Upper lobe of right lung (tissue), 1 donor: Measurements from ENCODE around the gene UNC5B. TPM values are rescaled to one million over a fixed set of nuclear protein-coding genes. Genes with fewer than 3 reads are reported as not detected.

Experiments used
- ATAC-seq: fragments of 200-7000 bp; cut with Tn5 transposase; one replicate; pipeline ENCODE4 v1.9.1; 2020; ENCODE audit warnings: mild to moderate bottlenecking, moderate library complexity
- DNase-seq: peaks from one replicate; pipeline ENCODE4 v3.0.0-alpha.2; 2020
- H3K27ac ChIP-seq: fragments of 200-600 bp; one replicate; pipeline ENCODE4 v1.8.0; 2022
- H3K27me3 ChIP-seq: fragments of 200-600 bp; one replicate; pipeline ENCODE4 v1.8.0; 2022; ENCODE audit warnings: mild to moderate bottlenecking
- H3K36me3 ChIP-seq: fragments of 200-600 bp; one replicate; pipeline ENCODE4 v1.8.0; 2022
- H3K4me1 ChIP-seq: fragments of 200-600 bp; one replicate; pipeline ENCODE4 v1.8.0; 2022
- H3K4me3 ChIP-seq: fragments of 200-600 bp; one replicate; pipeline ENCODE4 v1.8.0; 2022; ENCODE audit warnings: mild to moderate bottlenecking
- H3K9me3 ChIP-seq: fragments of 200-600 bp; one replicate; pipeline ENCODE4 v1.8.0; 2022
- CTCF ChIP-seq: fragments of 200-600 bp; IDR thresholded peaks from one replicate; pipeline ENCODE4 v1.8.0; 2022; ENCODE audit warnings: antibody characterized with exemption
- intact Hi-C: fragments of 100-400 bp; cut with DNase I; formaldehyde crosslinking; loops from one replicate; pipeline ENCODE4 v1.11.0; 2022
- total RNA-seq: library from RNA; stranded (reverse); fragmentation: NEBNext Ultra II Directional; extraction: Animal tissue kit (Norgen Biotek cat#: 25700); gene quantifications from one replicate; pipeline ENCODE4 v1.2.1, GENCODE V29; 2021
- donor health status: DM: no; HTN: yes; CAD: no; lungs with severe emphysema.

Gene UNC5B
- total RNA-seq, 1 donor from 2014 or later: 16.0 TPM

- no peak overlapping the region for H3K27ac ChIP-seq
- H3K9me3 ChIP-seq: no peaks in the 10 kb centered on the region
- H3K4me3 ChIP-seq: no peak overlapping the region
- ATAC-seq (no peak), DNase-seq (peak; percentile 22)
- peaks cover 14% of the 10 kb centered on the region for H3K4me1 ChIP-seq
- H3K27me3 ChIP-seq: no peaks in the 10 kb centered on the region
- TF ChIP-seq CTCF: no peak
- intact Hi-C loops: no loop called here
- H3K36me3 ChIP-seq: no peaks in the 10 kb centered on the region
Measured at GRCh38 chr10:71220689-71221540, 8.5 kb downstream of the UNC5B start.

- no peak for TF ChIP-seq CTCF
- ATAC-seq (no peak), DNase-seq (peak; percentile 15)
- Histone ChIP-seq H3K9me3 (no peaks in the 10 kb centered on the region), H3K4me3 (no peak overlapping the region), H3K4me1 (peaks cover 6% of the 10 kb centered on the region), H3K27me3 (no peaks in the 10 kb centered on the region), H3K36me3 (no peaks in the 10 kb centered on the region), H3K27ac (no peak overlapping the region)
- intact Hi-C loops: no loop called here
Measured at GRCh38 chr10:71221586-71222202, 9.3 kb downstream of the UNC5B start.

GRCh38 chr10:71222601-71223346, 10.4 kb downstream of the UNC5B start:
- intact Hi-C loops: no loop called here
- H3K9me3 ChIP-seq: no peaks in the 10 kb centered on the region
- no peaks in the 10 kb centered on the region for H3K4me1 ChIP-seq
- TF ChIP-seq CTCF: no peak
- no peaks in the 10 kb centered on the region for H3K36me3 ChIP-seq
- H3K27ac ChIP-seq: no peak overlapping the region
- H3K4me3 ChIP-seq: no peak overlapping the region
- DNase-seq (peak; percentile 47), ATAC-seq (no peak)
- H3K27me3 ChIP-seq: no peaks in the 10 kb centered on the region

- Histone ChIP-seq H3K27ac (no peak overlapping the region), H3K9me3 (no peaks in the 10 kb centered on the region), H3K36me3 (no peaks in the 10 kb centered on the region), H3K4me1 (no peaks in the 10 kb centered on the region), H3K27me3 (no peaks in the 10 kb centered on the region), H3K4me3 (no peak overlapping the region)
- peak; percentile 47 for DNase-seq
- intact Hi-C loops: no loop called here
- no peak for ATAC-seq
- no peak for TF ChIP-seq CTCF
Measured at GRCh38 chr10:71223347-71224058, 11.1 kb downstream of the UNC5B start.

GRCh38 chr10:71225291-71226058, 13.1 kb downstream of the UNC5B start:
- DNase-seq (peak; percentile 53), ATAC-seq (no peak)
- H3K9me3 ChIP-seq: no peaks in the 10 kb centered on the region
- H3K4me1 ChIP-seq: peaks cover 3% of the 10 kb centered on the region
- H3K27ac ChIP-seq: no peak overlapping the region
- H3K27me3 ChIP-seq: no peaks in the 10 kb centered on the region
- no peaks in the 10 kb centered on the region for H3K36me3 ChIP-seq
- intact Hi-C loops: no loop called here
- H3K4me3 ChIP-seq: no peak overlapping the region
- no peak for TF ChIP-seq CTCF
